NCI-H69 (cell line): ENCODE results near the gene CACNA1C.

Source experiments
- DNase-seq: peaks from one replicate; lab custom pipeline; 2025; lab: John Stamatoyannopoulos, UW

CACNA1C gene

DNA sequence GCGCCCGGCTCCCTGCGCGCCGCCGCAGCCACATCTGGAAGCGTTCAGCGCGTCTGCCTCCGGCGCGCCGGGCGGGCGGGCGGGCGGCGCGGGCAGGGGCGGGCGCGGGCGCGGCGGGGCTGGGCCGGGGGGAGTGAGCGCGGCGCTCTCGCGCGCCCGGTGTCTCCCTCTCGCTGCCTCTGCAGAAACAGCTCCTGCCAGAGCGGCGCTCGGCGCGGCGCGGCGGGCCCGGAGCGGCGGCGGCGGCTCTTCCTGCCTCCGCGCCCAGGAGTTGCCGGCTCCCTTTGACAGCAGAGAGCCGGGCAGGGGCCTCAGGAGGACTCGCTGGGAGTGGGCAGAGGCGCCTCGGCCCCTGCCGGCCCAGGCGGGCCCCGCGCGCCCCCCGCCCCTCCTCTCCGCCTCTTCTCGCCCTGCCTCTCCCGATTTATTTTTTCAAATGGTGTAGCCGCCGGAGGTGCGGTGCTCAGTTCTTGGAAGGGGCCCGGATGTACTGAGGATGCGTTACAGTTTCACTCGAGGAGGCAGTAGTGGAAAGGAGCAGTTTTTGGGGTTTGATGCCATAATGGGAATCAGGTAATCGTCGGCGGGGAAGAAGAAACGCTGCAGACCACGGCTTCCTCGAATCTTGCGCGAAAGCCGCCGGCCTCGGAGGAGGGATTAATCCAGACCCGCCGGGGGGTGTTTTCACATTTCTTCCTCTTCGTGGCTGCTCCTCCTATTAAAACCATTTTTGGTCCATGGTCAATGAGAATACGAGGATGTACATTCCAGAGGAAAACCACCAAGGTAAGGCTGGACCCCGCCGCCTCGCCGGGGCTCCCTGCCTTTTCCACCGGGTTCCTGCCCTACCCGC, at the start of gene CACNA1C:
TSS of gene CACNA1C (plus strand) at position 162 of the 853 bp plus-strand sequence. CDS start at position 738, 576 bp downstream.
- peak; percentile 89 for DNase-seq

DNA sequence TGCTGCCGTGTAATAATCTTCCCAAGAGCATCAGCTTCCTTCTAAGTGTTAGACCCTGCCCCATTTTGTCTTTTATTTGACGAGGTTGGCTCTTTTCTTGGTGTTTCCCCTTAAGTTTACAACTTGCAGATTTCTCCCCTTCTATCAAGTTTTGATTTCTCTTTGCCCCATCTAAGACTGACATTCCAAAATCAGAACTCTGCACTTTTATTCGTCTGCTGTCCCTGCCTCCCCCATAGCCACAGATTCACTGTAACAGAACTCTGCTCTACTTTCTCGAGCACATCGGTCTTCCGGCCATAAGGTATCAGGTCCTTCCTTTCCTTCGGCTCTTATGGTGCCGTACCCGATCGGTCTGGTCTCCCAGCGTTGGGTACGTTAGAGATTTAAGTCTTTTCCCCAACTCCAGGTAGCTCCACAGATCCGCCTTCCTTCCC, 49.1 kb upstream of the CACNA1C start:
- no peak for DNase-seq

DNA sequence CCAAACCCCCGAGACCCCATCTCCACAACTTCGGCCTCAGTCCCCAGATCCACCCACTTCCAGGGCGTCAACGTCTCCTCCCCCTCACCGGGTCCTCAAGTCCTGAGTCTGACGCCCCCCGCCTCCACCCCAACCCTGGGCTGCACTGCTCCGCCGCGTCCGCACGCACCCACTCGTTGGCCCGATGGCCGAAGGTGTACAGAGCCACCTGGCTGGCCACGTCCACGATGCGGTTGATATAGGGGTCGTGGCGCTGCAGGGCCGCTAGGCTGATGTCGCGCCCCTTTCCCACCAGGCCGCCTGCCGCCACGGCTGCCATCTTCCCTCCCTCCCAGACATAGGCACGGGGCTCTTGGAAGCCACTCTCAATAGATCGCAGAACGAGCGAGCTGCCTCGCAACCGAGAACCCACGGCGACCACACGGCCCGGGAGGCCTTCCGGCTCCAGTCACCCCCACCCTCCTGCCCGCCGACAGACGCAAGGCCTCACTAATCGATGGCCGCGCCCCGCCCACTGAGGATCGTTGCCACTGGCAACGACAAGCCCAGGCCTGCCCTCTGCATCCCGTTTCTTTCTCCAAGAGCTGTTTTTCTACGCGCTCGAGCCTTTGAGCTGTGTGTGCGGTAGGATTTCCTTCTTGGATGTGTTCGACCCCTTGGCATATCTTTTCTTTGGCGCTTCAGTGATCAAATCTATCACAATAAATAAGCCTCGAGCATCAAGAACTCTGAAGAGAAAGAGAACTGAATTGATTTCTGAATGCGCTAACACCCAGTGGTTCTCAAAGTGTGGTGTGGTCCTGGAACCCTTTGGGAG, 48.5 kb upstream of the CACNA1C start, which contains the start of gene DCP1B:
TSS of gene DCP1B (minus strand) at position 345 of the 817 bp plus-strand sequence. CDS start at position 319, 26 bp downstream.
- DNase-seq, result peak; percentile 99

DNA sequence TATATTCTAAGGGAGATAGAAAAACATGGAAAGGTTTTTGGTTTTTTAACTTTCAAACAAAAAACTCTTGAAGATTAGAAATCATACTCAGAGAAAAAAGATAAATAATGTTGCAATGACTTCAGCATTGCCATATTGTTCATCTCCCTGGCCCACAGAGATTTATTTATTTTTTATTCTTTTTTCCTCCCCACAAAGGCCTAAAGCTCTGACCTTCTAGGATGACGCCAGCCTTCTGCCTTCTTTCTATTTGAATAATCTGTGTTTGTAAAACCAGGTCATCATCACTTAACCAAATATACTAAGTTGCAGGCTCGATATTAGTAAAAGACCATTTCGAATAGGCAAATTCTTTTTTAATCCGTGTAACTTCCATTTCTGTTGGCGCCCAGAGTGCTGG, 44.1 kb upstream of the CACNA1C start:
- no peak for DNase-seq

DNA sequence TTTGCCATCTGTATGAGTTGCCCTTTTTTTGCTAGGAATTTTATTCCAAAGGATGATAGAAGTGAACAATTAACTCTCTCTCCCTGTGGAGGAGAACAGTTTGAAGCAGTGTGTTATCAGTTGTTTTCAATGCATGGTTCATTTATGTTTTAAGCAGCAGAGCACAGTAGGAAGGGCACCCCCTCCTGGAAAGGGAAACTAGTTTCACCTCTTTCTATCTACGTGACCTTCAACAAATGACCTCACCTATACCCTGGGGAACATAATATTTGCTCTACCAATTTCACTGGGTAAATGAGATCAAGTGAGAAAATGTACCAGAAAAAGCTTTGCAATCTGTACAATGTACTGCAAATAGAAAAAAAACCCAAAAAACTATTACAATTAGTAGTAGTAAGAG, 43.2 kb upstream of the CACNA1C start:
- peak; percentile 41 for DNase-seq

DNA sequence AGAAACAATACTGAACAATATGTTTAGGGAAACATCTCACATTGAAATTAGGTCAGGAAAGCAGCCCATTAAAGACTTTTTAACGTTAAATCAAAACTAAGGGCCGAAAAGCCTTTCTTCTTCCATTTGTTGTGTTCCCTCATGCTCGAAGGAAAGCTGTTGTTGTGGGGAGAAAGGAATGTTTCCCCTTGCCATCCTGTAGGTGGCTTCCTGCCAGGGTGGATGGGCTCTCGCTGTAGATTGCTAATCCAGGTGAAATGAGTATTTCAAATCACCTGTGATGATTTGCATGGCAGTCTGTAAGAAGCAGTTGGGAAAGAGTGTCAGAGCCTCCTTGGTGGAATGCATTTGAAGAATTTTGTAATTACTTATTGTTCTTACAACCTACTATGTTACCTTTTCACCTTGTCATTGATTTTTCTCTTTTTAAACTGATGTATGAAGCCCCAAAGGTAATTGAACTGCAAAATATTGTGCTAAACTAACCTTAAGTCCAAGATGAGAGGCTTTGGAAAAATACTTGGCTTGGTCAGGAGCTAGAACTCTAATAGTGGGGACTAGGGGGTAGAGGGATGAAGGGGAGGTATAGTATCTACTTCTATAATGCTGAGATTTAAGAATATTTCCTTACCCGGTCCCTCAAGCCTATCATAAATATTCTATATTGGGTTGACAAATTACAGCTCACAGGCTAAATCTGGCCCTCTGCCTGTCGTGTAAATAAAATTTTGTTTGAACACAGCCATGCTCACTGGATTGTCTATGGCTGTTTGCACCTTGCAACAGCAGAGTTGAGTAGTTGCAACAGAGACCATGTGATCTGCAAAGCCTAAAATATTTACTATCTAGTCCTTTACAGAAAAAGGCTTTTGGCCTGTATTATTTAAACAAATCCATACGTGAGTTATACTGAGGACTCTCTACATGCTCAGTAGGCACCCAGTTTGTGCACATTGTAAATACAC, 40.9 kb upstream of the CACNA1C start:
- peak; percentile 79 for DNase-seq

DNA sequence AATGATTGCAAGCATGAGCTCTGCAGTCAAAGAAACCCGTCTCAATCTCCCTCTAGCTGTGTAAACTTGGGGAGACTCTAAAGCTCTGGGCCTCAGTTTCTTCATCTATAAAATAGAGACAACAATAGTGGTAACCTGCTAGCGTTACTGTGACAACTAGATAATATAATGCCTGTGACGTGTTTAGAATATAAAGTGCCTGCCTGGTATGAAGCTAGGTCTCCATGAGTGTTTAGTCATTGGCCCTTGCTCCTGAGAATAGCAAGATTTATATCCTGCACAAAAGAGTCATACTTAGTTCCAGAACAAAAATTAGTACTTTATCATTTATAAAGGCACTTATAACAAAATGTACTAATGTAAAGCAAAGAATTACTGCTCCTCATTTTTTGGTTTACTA, 39.7 kb upstream of the CACNA1C start:
- DNase-seq, result no peak

DNA sequence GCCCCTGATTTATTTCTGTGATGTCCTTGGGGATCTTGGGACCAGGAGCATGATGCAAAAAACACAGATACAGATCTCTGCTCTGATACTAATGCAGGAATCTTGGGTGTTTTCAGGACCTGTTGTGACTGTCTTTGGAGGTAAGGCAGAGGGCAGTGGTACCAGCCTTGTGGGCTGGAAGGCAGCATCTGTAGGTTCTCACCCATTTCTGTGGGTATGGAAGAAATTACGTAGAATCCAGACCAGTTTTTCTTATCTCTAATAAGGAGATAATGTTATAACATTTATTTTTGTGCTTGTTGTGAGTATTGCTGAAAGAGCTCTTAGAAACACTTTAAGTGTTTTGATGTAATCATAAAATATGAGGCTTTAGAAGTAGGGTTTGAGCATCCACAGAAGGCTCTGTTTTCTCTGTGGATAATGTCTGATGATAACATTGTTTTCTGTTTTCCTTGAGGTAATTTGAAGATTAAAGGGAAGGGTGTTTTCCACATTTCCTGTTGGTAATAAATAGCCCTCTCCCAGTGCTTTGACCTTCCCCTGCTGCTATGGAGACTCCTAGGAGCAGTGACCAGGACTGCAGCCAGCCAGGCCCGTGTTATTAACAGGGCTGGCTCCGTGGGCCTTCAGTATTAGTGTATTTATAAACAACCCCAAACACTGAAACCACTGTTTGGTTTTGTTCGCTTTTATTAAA, 39.1 kb upstream of the CACNA1C start:
- peak; percentile 56 for DNase-seq

DNA sequence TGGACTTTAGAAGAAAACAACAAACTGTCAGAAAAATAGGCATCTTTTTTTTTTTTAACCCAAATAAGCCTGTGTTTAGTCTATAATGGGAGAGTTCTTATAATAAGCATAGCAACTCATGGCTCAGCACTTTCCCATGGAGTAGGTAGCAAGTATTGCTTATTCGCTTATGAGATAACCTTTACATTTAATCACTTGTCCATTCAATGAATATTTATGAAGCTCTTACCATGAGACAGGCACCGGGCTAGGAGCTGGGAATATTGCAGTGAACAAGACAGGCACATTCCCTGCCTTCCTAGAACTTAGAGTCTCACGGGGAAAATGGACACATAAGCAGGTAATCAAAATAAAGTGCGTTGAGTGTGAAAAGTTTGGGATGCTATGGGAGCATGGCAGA, 38.6 kb upstream of the CACNA1C start:
- DNase-seq, result no peak

DNA sequence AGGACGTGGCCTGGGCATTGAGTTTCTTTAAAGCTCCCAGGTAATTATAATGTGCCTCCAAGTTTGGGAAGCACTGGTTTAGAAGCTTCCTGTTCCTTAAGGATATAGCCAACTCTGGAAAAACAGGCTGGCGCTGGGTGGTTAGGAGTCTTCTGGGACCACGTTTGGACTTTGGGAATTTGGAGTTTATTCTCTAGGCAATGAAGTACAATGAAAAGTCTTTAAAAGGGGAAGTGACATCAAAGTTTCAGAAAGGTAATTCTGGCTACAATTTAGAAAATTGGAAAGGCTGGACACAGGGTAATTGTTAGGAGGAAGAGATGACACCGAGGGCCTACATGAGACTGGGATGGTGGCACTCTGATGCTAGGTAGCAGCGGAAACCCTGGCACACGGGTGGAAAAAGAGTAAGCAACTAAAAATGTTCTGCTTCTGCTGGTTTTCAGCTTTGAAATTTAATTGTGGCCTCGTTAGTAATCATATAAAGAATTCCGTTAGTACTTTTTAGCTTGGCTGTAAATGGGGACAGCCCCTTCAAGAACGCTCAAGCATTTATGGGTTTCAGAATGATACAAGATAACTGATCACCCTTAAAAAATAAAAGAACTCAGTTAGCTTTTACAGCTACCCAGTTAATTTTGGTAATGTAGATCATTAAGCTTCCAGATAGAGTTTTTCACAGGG, 35.8 kb upstream of the CACNA1C start:
- DNase-seq, result no peak

DNA sequence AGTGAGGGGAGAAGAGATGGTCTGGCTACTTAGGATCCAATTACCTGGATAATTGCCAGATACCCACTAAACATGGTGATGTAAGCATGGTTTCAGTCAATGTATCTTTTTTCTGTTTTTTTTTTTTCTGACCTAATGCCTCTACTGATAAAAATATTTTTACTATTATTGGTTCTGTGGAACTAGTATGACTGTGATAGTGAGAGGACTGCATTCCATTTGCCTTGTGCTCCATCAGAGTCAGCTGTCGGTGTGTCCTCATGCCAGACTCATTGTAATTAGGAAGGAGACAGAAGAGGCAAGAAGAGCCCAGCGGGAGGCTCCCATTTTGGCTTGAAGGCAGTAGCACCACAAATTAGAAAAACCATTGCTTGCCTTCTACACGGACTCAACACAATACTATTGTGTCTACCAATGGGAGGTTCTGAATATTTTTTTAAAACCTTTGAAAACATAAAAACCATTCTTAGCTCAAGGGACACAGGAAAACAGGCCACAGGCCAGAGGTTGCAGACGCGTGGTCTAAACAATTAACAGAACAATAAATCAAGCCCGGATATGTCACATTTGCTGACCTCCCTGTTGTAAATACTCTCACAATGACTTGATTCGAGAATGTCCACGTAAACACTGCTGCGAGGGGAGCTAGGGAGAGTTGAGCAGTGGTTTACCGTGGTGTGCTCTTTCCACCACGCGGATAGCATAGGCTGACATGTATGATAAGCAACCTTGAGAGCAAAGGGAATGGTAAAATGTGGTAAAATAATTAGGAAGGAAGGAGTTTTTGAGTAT, 35.0 kb upstream of the CACNA1C start:
- DNase-seq, result peak; percentile 95

DNA sequence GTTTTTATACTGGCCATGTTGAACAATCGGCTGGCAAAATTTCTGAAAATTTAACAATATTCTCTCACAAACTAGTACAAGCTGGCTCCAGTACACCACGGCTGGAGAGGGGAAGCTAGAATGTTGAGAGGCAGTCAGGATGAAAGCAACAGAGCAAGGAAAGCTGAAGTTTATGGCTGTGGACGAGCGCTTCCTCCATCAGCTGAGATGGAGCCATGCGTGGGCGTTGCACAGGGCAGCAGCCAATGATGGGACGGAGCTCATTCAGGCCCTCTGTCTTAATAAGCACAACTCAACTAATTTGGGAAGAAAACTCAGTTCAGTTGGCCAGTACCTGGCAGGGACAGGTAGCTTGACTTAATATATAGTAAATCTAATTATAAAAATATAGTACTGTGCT, 34.4 kb upstream of the CACNA1C start:
- DNase-seq, result no peak

DNA sequence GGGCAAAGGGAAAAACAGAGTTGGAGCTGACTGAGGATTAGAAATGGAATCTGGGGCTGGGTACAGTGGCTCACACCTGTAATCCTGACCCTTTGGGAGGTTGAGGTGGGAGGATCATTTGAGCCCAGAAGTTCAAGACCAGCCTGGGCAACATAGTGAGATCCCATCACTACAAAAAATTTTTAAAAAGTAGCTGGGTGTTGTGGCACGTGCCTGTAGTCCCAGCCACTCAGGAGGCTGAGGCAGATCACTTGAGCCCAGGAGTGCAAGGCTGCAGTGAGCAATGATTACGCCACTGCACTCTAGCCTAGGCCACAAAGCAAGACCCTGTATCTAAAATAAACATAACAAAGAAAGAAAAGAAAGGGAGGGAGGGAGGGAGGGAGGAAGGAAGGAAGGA, 33.7 kb upstream of the CACNA1C start:
- DNase-seq, result no peak

DNA sequence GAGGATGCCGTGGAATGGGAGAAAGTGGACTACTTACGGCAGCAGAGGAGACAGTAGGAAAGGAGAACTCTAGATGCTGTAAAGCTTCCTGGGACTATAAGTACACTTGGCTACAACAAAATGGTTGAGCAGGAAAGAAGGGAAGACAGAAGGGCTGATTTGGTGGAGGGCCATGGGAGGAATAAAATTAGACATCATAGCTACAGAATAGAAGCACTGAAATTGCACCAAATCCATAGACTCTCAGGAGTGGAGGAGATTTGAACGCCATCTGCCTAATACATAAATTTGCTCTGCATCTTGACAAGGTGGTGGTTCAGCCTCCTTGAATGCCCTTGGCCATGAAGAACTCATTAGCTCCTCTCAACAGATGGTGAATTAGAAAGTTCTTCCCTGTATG, 32.3 kb upstream of the CACNA1C start:
- DNase-seq, result peak; percentile 24

DNA sequence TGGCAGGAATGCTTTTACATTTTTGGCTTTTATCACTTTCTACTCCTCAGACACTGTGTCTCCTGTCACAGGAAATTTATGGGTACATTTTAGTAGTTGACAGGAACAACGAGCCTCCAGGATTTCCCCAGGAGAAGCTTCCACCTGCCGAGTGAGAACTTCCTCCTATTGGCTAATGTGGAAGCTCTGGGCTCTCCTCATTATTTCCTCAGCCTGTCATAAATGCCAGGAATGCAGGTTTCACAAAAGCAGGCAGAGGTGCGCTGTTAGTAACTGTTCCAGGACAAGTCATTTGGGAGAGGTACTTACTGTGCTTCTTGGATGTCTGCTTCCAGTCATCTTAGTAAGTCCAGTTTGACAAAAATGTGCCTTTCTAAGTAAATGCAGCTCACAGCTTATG, 29.4 kb upstream of the CACNA1C start:
- DNase-seq, result peak; percentile 61

DNA sequence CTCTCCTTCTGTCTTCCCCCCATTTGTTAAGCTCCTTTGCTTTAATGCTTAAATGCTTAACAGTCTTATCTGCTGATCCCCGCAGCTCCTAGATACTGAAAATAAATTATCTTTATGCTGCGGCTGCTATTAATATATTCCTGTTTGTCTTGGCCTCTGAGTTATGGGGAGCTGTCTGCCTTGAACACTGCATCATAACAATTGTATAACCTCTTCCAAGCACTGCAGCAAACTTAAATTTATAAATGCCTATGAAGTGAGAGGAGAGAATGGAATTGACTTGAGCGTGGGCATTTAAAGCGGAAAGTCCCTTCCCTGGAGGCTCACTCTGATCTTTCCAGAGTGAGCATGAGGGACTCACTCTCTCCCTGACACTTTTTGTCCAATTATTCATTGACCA, 25.4 kb upstream of the CACNA1C start:
- DNase-seq, result no peak

DNA sequence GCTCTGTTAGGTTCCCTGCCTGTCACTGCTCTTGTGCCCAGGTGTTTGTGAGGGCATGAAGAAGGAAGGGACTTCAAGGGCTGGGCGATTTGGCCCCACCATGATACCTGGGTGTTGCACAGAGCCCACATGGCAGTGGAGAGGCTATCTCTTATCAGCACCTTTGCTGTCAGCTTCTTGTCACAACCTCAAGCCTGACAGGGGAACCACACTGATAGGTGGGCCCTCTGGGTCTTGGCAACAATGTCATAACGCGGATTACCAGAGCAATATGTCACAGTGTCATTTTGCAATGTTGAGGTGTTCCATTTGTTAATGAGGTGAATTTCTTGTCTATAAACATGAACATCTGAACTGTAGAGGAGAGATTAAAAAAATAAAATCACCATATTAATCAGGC, 22.9 kb upstream of the CACNA1C start:
- DNase-seq, result no peak

DNA sequence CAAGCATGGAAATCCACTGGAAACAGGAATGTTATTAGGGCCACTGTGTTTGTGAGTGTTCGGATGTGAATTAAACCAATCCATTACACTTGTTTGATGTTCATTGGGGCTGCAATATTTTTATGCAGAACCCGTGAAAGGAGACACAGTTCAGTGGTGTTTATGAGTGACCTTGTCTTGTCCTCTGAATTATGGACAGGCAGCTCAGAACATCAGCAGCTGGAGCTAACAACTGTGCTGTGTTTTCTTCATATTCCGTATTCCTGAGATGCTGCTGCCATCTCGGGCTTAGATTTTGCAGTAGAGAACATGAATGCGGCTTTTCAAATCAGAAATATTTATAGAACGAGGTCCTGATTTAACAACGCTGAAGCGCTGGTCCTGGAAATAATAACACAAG, 20.3 kb upstream of the CACNA1C start:
- DNase-seq, result no peak

DNA sequence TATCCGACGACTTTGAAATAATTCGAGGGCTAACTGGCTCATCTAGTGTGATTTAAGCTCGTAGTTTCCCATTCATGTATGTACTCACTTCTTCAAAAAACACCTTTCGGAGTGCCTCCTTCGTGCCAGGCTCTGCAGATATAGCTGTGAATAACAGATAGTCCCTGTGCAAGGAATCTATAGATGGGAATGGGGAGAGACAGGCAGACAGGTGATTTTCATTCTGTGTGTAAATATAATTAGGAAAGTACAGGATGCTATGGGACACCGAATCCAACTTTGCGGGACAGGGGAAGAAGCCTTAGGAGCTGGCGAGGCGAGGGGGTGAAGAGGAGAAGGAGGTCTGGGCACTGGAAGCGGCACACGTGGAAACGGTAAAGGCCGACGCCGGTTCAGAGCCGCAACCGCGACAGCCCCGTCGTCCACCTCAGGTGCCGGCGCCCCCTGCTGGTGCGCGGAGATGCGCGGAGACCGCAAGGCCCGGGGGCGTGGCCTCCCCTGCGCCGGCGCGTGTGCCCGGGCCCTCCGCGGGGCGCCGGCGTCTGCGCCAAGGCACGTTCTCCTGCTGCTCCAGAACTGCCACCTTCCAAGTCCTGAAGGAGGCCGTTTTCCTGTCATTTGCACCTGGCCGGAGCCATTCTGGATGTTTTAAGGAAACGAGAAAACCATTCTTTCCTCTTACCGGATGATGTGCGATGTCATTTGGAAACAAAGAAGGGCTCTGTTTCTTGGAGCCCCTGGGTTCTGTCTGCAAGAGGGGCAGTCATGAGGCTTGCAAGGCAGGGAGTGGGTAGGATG, 18.0 kb upstream of the CACNA1C start:
- DNase-seq, result peak; percentile 98
